Body of pancreas (tissue), 4 donors: Measurements from ENCODE around the gene REXO1. TPM values are rescaled to one million over a fixed set of nuclear protein-coding genes. Genes with fewer than 3 reads are reported as not detected.

Source experiments
- ATAC-seq: fragments of 150-250 bp; one replicate; pipeline ENCODE4 v1.9.1; 2016
- DNase-seq, 4 donors: peaks; one replicate each; pipeline ENCODE4 v3.0.0-alpha.2; 2019
- H3K27ac ChIP-seq, 4 donors: fragments of 200-600 bp; sonication (generic); 1 replicate in 3 of 4; 2 replicates in 1 of 4; pipeline versions ENCODE4 v1.5.1 to v1.6.1; 2016 to 2019; ENCODE audit warnings: mild to moderate bottlenecking in 1 of 4, mixed read lengths in 1 of 4, moderate library complexity in 1 of 4
- H3K27me3 ChIP-seq, 2 donors: fragments of 200-600 bp; sonication (generic); one replicate each; pipeline ENCODE4 v1.6.0; 2016; ENCODE audit warnings: mild to moderate bottlenecking in 1 of 2
- H3K36me3 ChIP-seq, 2 donors: fragments of 200-600 bp; sonication (generic); replicated peaks in 1 of 2; 2 replicates each; pipeline ENCODE4 v1.5.1; 2016; ENCODE audit warnings: low read depth in 2 of 2; ENCODE audit not compliant: insufficient read depth in 1 of 2
- H3K4me1 ChIP-seq: fragments of 200-600 bp; sonication (generic); one replicate; pipeline ENCODE4 v1.6.0; 2016
- H3K4me3 ChIP-seq, 2 donors: fragments of 200-600 bp; sonication (generic); 1 replicate in 1 of 2; 2 replicates in 1 of 2; pipeline ENCODE4 v1.5.1; 2016 to 2019
- H3K9me3 ChIP-seq, 3 donors: fragments of 200-600 bp; sonication (generic); 1 replicate in 2 of 3; 2 replicates in 1 of 3; pipeline ENCODE4 v1.5.1; 2016
- CTCF ChIP-seq, 7 experiments: fragments of 450-650 bp in 4 of 7; fragments of 200-600 bp in 3 of 7; sonication (generic) in 3 of 7; IDR thresholded peaks; one replicate each; pipeline ENCODE4 v1.5.1; 2016 to 2019; ENCODE audit warnings: antibody characterized with exemption in 7 of 7
- POLR2A ChIP-seq, 3 donors: fragments of 450-650 bp; IDR thresholded peaks; one replicate each; pipeline ENCODE4 v1.6.1; 2016; ENCODE audit warnings: antibody characterized with exemption in 3 of 3, mild to moderate bottlenecking in 2 of 3
- WGBS, 2 donors: methylation state at CpG; one replicate each; pipeline ENCODE4 v1.1.5; 2017; 5-methylcytosine and 5-hydroxymethylcytosine counted together
- intact Hi-C: fragments of 100-400 bp; cut with DNase I; formaldehyde crosslinking; loops from one replicate; pipeline ENCODE4 v1.15.1; 2023
- total RNA-seq, 2 donors: library from RNA; depleted of rRNA; stranded (reverse); fragments of >200 nt; gene quantifications; one replicate each; pipeline ENCODE4 v1.1.0, GENCODE V29; 2016

REXO1 gene
- total RNA-seq, 2 donors from 2014 or later = 16.6 to 19.8 TPM

GRCh38 chr19:1866693-1867348, 18.5 kb upstream of the REXO1 start:
- 91 to 97% methylated on average over 8 of the region's 8 CpGs for WGBS, 2 donors
- no peaks in the 10 kb centered on the region for H3K27me3 ChIP-seq
- no peaks in the 10 kb centered on the region for H3K36me3 ChIP-seq
- H3K4me3 ChIP-seq = no peak overlapping the region
- H3K9me3 ChIP-seq = no peaks in the 10 kb centered on the region
- ATAC-seq = no peak
- H3K27ac ChIP-seq = no peak overlapping the region
- TF ChIP-seq POLR2A (IDR thresholded peaks at IDR 0.05) (no peak), CTCF (IDR thresholded peaks at IDR 0.05) (no peak)
- H3K4me1 ChIP-seq = peaks cover 31% of the 10 kb centered on the region
- DNase-seq = peak in 1 of 4 donors; percentile 12
- intact Hi-C loops = no loop called here

GRCh38 chr19:1865172-1866010, 17.1 kb upstream of the REXO1 start:
- H3K27me3 ChIP-seq = no peaks in the 10 kb centered on the region
- intact Hi-C loops = no loop called here
- peak overlapping the region; percentile 48 to 92 (median 78) for H3K27ac ChIP-seq
- peaks cover 32% of the 10 kb centered on the region for H3K4me1 ChIP-seq
- 80 to 95% methylated on average over 10 to 14 of the region's 17 CpGs for WGBS, 2 donors
- DNase-seq = peak in 1 of 4 donors; percentile 15
- TF ChIP-seq CTCF (IDR thresholded peaks at IDR 0.05) (no peak), POLR2A (IDR thresholded peaks at IDR 0.05) (no peak)
- H3K9me3 ChIP-seq = no peaks in the 10 kb centered on the region
- H3K4me3 ChIP-seq = no peak overlapping the region
- no peak for ATAC-seq
- no peaks in the 10 kb centered on the region for H3K36me3 ChIP-seq

GRCh38 chr19:1864480-1865171, 16.3 kb upstream of the REXO1 start:
- 7 to 27% methylated on average over 6 to 51 of the region's 52 CpGs for WGBS, 2 donors
- Histone ChIP-seq H3K27me3 (no peaks in the 10 kb centered on the region), H3K4me1 (peaks cover 39% of the 10 kb centered on the region), H3K9me3 (no peaks in the 10 kb centered on the region), H3K36me3 (no peaks in the 10 kb centered on the region), H3K27ac (peak overlapping the region; percentile 48 to 92 (median 78)), H3K4me3 (peak overlapping the region; percentile 62 to 66)
- peak; percentile 40 for ATAC-seq
- intact Hi-C loops = no loop called here
- peak; percentile 69 to 75 (median 71) for DNase-seq
- TF ChIP-seq POLR2A (IDR thresholded peaks at IDR 0.05) (peak in 1 of 3 donors; percentile 39), CTCF (IDR thresholded peaks at IDR 0.05) (peak; percentile 62 to 76 (median 72))

- peak; percentile 80 for ATAC-seq
Measured at GRCh38 chr19:1863638-1864479, 15.6 kb upstream of the REXO1 start.

More at GRCh38 chr19:1863638-1864479, 15.6 kb upstream of the REXO1 start:
- no peaks in the 10 kb centered on the region for H3K9me3 ChIP-seq
- 0% methylated on average over 20 of the region's 115 CpGs; no CpG with 5 or more reads in 1 of the 2 donors for WGBS, 2 donors
- intact Hi-C loops = no loop called here
- H3K4me1 ChIP-seq = peaks cover 42% of the 10 kb centered on the region
- peak; percentile 84 to 90 (median 87) for DNase-seq
- no peaks in the 10 kb centered on the region for H3K27me3 ChIP-seq
- TF ChIP-seq POLR2A (IDR thresholded peaks at IDR 0.05) (no peak), CTCF (IDR thresholded peaks at IDR 0.05) (peak in 1 of 7 experiments; percentile 3)
- H3K36me3 ChIP-seq = no peaks in the 10 kb centered on the region
- peak overlapping the region; percentile 62 to 66 for H3K4me3 ChIP-seq
- peak overlapping the region; percentile 48 to 92 (median 78) for H3K27ac ChIP-seq
